Liver (tissue), 9 donors: ENCODE results near the gene CHPF2. TPM values are rescaled to one million over a fixed set of nuclear protein-coding genes. Genes with fewer than 3 reads are reported as not detected.

ENCODE experiments used
- DNase-seq: peaks from one replicate; pipeline ENCODE4 v3.0.0-alpha.2; 2017; ENCODE audit warnings: low spot score
- H3K27ac ChIP-seq, 2 donors: one replicate each; pipeline ENCODE4 v1.7.0; 2013; ENCODE audit warnings: inconsistent platforms in 2 of 2, low read length in 2 of 2, control low read depth in 1 of 2, low read depth in 1 of 2, mild to moderate bottlenecking in 1 of 2
- H3K27me3 ChIP-seq, 4 donors: one replicate each; pipeline versions ENCODE4 v1.6.1 to v1.7.0; 2013; ENCODE audit warnings: low read length in 3 of 4, inconsistent platforms in 1 of 4, mild to moderate bottlenecking in 1 of 4, moderate library complexity in 1 of 4; ENCODE audit not compliant: control insufficient read depth in 4 of 4, insufficient read depth in 4 of 4
- H3K36me3 ChIP-seq, 4 donors: one replicate each; pipeline versions ENCODE4 v1.6.1 to v1.7.0; 2013; ENCODE audit warnings: low read length in 3 of 4, mild to moderate bottlenecking in 3 of 4, low read depth in 1 of 4, moderate library complexity in 1 of 4; ENCODE audit not compliant: control insufficient read depth in 4 of 4, insufficient read depth in 3 of 4
- H3K4me1 ChIP-seq, 4 donors: one replicate each; pipeline versions ENCODE4 v1.6.1 to v1.7.0; 2013; ENCODE audit warnings: low read length in 3 of 4, mild to moderate bottlenecking in 3 of 4, moderate library complexity in 1 of 4; ENCODE audit not compliant: control insufficient read depth in 4 of 4, insufficient read depth in 4 of 4
- H3K4me3 ChIP-seq, 3 donors: one replicate each; pipeline versions ENCODE4 v1.6.1 to v1.7.0; 2013; ENCODE audit warnings: low read length in 3 of 3, control low read depth in 1 of 3, low read depth in 1 of 3, mild to moderate bottlenecking in 1 of 3
- H3K9ac ChIP-seq, 2 donors: one replicate each; pipeline ENCODE4 v1.7.0; 2013; ENCODE audit warnings: low read length in 2 of 2, mild to moderate bottlenecking in 2 of 2, moderate library complexity in 2 of 2, control low read depth in 1 of 2, low read depth in 1 of 2
- H3K9me3 ChIP-seq, 4 donors: one replicate each; pipeline versions ENCODE4 v1.6.1 to v1.7.0; 2013; ENCODE audit warnings: low read length in 3 of 4; ENCODE audit not compliant: control insufficient read depth in 4 of 4
- EGR1 ChIP-seq, 2 donors: IDR thresholded peaks; 2 replicates each; pipeline ENCODE4 v1.6.1; 2016 to 2018; ENCODE audit warnings: antibody characterized with exemption in 2 of 2, low read depth in 2 of 2
- FOXA1 ChIP-seq: IDR thresholded peaks from 2 replicates; pipeline ENCODE4 v1.6.1; 2016; ENCODE audit warnings: antibody characterized with exemption
- FOXA2 ChIP-seq: IDR thresholded peaks from 2 replicates; pipeline ENCODE4 v1.6.1; 2016; ENCODE audit warnings: antibody characterized with exemption
- GABPA ChIP-seq, 2 donors: IDR thresholded peaks in 1 of 2; conservative IDR thresholded peaks in 1 of 2; 2 replicates each; pipeline ENCODE4 v1.6.1; 2016; ENCODE audit warnings: antibody characterized with exemption in 2 of 2, mild to moderate bottlenecking in 1 of 2, moderate library complexity in 1 of 2
- HNF4A ChIP-seq, 2 donors: conservative IDR thresholded peaks; 2 replicates each; pipeline ENCODE4 v1.6.1; 2016; ENCODE audit warnings: antibody characterized with exemption in 2 of 2, mild to moderate bottlenecking in 2 of 2
- HNF4G ChIP-seq: IDR thresholded peaks from 2 replicates; pipeline ENCODE4 v1.6.1; 2016; ENCODE audit warnings: antibody characterized with exemption
- JUND ChIP-seq, 2 donors: IDR thresholded peaks; 2 replicates each; pipeline ENCODE4 v1.6.1; 2016; ENCODE audit warnings: antibody characterized with exemption in 2 of 2
- NR2F2 ChIP-seq: IDR thresholded peaks from 2 replicates; pipeline ENCODE4 v1.6.1; 2016; ENCODE audit warnings: antibody characterized with exemption
- RAD21 ChIP-seq, 2 donors: IDR thresholded peaks; 2 replicates each; pipeline ENCODE4 v1.6.1; 2016; ENCODE audit warnings: antibody characterized with exemption in 2 of 2, mild to moderate bottlenecking in 2 of 2
- RXRA ChIP-seq, 2 donors: IDR thresholded peaks; 2 replicates each; pipeline ENCODE4 v1.6.1; 2017 to 2018; ENCODE audit warnings: antibody characterized with exemption in 2 of 2, mild to moderate bottlenecking in 1 of 2
- SP1 ChIP-seq: IDR thresholded peaks from 2 replicates; pipeline ENCODE4 v1.6.1; 2018; ENCODE audit warnings: antibody characterized with exemption, mild to moderate bottlenecking
- TAF1 ChIP-seq: conservative IDR thresholded peaks from 2 replicates; pipeline ENCODE4 v1.6.1; 2016; ENCODE audit warnings: antibody characterized with exemption, mild to moderate bottlenecking
- YY1 ChIP-seq: IDR thresholded peaks from 2 replicates; pipeline ENCODE4 v1.6.1; 2016; ENCODE audit warnings: antibody characterized with exemption, mild to moderate bottlenecking
- WGBS: extraction: QIAGEN DNeasy Blood & Tissue Kit; methylation state at CpG from one replicate; pipeline ENCODE4 v1.1.7; 2013; 5-methylcytosine and 5-hydroxymethylcytosine counted together
- polyA plus RNA-seq, 2 donors: library from polyadenylated mRNA; stranded (reverse) in 1 of 2; unstranded in 1 of 2; fragments of 200-250 nt in 1 of 2; fragments of >200 nt in 1 of 2; fragmentation: Nextera tagmentation in 1 of 2; extraction: Ambion mirVana in 1 of 2; gene quantifications; one replicate each; pipeline versions ENCODE4 v1.2.1 to v1.2.3, GENCODE V29; 2013 to 2015
- total RNA-seq, 2 donors: library from RNA; depleted of rRNA; stranded (reverse); fragments of >200 nt; gene quantifications; one replicate each; pipeline ENCODE4 v1.2.3, GENCODE V29; 2014
- TF ChIP-seq, protein P1 (sequence below): IDR thresholded peaks from 2 replicates; pipeline ENCODE4 v1.6.1; 2016; ENCODE audit warnings: antibody characterized with exemption, mild to moderate bottlenecking
- TF ChIP-seq, protein P2 (sequence below): fragments of 150-350 bp; IDR thresholded peaks from 2 replicates; pipeline ENCODE4 v1.5.1; 2017; ENCODE audit warnings: improper control_type of control experiment, low read depth, low read length; ENCODE audit not compliant: missing input control
- TF ChIP-seq, protein P3 (sequence below): IDR thresholded peaks from 2 replicates; pipeline ENCODE4 v1.6.1; 2016; ENCODE audit warnings: antibody characterized with exemption
- TF ChIP-seq, protein P4 (sequence below): IDR thresholded peaks from 2 replicates; pipeline ENCODE4 v1.6.1; 2016; ENCODE audit warnings: antibody characterized with exemption
- TF ChIP-seq, protein P5 (sequence below): IDR thresholded peaks from 2 replicates; pipeline ENCODE4 v1.6.1; 2016; ENCODE audit warnings: antibody characterized with exemption
- donor health status: healthy.
- donor health status: healthy.
- donor health status: healthy.
- donor health status: healthy.
- donor health status: healthy.

Gene CHPF2
- total and polyA plus RNA-seq, 4 donors, result 4.1 to 19.7 (median 18.1) TPM

DNA sequence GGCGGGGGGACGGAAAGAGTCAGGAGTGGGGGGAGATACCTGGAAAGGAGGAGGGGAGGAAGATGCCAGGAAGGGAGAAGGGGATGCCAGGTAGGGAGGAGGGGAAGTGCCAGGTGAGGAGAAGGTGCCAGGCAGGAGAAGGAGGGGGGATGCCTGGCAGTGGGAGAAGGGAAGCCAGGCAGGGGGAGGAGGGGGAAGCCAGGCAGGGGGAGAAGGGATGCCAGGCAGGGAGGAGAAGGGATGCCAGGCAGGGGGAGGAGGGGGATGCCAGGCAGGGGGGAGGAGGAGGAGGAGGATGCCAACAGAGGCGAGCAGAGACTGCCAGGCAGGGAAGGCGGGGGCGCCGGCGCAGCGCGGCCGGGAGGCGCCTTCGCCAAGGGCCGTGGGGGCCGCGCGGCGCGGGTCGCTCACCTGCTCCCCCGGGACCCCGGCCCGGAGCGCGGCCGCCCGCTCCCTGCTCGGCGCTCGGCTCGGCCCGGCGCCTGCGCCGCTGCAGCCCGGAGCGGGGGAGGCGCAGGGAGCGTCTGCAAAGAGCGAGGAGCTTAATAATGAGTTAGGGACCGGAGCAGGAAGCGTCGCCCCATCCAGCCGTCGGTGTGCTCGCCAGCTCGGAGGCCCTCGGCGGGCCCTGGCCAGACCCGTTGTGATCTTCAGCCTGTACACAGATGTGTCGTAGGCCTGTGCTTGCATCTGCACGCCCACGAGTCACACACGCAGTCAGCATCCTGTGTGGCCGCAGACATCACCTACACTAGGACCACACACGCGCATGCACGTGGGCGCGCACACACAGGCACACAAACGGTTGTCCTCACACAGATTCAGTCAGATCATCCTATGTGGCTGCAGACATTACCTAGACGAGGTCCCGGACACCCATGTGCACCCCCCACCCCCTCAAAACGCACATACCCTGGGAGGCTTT is 44.6 kb downstream of the CHPF2 start:
- Histone ChIP-seq H3K4me3 (peak overlapping the region in 1 of 3 donors; percentile 63), H3K9ac (no peak overlapping the region), H3K9me3 (no peaks in the 10 kb centered on the region), H3K27ac (no peak overlapping the region), H3K4me1 (peaks cover 0 to 6% (median 0%) of the 10 kb centered on the region in 4 donors), H3K36me3 (no peaks in the 10 kb centered on the region), H3K27me3 (peaks cover 0 to 4% (median 0%) of the 10 kb centered on the region in 4 donors)
- TF ChIP-seq FOXA2, result no peak
- TF ChIP-seq HNF4G, result no peak
- TF ChIP-seq, protein P1, sequence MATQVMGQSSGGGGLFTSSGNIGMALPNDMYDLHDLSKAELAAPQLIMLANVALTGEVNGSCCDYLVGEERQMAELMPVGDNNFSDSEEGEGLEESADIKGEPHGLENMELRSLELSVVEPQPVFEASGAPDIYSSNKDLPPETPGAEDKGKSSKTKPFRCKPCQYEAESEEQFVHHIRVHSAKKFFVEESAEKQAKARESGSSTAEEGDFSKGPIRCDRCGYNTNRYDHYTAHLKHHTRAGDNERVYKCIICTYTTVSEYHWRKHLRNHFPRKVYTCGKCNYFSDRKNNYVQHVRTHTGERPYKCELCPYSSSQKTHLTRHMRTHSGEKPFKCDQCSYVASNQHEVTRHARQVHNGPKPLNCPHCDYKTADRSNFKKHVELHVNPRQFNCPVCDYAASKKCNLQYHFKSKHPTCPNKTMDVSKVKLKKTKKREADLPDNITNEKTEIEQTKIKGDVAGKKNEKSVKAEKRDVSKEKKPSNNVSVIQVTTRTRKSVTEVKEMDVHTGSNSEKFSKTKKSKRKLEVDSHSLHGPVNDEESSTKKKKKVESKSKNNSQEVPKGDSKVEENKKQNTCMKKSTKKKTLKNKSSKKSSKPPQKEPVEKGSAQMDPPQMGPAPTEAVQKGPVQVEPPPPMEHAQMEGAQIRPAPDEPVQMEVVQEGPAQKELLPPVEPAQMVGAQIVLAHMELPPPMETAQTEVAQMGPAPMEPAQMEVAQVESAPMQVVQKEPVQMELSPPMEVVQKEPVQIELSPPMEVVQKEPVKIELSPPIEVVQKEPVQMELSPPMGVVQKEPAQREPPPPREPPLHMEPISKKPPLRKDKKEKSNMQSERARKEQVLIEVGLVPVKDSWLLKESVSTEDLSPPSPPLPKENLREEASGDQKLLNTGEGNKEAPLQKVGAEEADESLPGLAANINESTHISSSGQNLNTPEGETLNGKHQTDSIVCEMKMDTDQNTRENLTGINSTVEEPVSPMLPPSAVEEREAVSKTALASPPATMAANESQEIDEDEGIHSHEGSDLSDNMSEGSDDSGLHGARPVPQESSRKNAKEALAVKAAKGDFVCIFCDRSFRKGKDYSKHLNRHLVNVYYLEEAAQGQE, result no peak
- no peak for TF ChIP-seq HNF4A (conservative IDR thresholded peaks at IDR 0.05)
- no peak for TF ChIP-seq NR2F2
- TF ChIP-seq JUND (IDR thresholded peaks at IDR 0.05), result no peak
- TF ChIP-seq, protein P2, sequence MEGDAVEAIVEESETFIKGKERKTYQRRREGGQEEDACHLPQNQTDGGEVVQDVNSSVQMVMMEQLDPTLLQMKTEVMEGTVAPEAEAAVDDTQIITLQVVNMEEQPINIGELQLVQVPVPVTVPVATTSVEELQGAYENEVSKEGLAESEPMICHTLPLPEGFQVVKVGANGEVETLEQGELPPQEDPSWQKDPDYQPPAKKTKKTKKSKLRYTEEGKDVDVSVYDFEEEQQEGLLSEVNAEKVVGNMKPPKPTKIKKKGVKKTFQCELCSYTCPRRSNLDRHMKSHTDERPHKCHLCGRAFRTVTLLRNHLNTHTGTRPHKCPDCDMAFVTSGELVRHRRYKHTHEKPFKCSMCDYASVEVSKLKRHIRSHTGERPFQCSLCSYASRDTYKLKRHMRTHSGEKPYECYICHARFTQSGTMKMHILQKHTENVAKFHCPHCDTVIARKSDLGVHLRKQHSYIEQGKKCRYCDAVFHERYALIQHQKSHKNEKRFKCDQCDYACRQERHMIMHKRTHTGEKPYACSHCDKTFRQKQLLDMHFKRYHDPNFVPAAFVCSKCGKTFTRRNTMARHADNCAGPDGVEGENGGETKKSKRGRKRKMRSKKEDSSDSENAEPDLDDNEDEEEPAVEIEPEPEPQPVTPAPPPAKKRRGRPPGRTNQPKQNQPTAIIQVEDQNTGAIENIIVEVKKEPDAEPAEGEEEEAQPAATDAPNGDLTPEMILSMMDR, result no peak
- no peak for TF ChIP-seq TAF1
- TF ChIP-seq, protein P3, sequence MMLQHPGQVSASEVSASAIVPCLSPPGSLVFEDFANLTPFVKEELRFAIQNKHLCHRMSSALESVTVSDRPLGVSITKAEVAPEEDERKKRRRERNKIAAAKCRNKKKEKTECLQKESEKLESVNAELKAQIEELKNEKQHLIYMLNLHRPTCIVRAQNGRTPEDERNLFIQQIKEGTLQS, result no peak
- TF ChIP-seq RAD21 (IDR thresholded peaks at IDR 0.05), result no peak
- no peak for TF ChIP-seq FOXA1
- no peak for TF ChIP-seq SP1
- TF ChIP-seq YY1, result no peak
- TF ChIP-seq, protein P4, sequence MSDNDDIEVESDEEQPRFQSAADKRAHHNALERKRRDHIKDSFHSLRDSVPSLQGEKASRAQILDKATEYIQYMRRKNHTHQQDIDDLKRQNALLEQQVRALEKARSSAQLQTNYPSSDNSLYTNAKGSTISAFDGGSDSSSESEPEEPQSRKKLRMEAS, result no peak
- TF ChIP-seq GABPA (IDR thresholded peaks at IDR 0.05 in 1 of 2, conservative IDR thresholded peaks at IDR 0.05 in 1 of 2), result no peak
- no peak for TF ChIP-seq RXRA (IDR thresholded peaks at IDR 0.05)
- no peak for TF ChIP-seq EGR1 (IDR thresholded peaks at IDR 0.05; ENCODE audit: low read depth in 2 of 2)
- TF ChIP-seq, protein P5, sequence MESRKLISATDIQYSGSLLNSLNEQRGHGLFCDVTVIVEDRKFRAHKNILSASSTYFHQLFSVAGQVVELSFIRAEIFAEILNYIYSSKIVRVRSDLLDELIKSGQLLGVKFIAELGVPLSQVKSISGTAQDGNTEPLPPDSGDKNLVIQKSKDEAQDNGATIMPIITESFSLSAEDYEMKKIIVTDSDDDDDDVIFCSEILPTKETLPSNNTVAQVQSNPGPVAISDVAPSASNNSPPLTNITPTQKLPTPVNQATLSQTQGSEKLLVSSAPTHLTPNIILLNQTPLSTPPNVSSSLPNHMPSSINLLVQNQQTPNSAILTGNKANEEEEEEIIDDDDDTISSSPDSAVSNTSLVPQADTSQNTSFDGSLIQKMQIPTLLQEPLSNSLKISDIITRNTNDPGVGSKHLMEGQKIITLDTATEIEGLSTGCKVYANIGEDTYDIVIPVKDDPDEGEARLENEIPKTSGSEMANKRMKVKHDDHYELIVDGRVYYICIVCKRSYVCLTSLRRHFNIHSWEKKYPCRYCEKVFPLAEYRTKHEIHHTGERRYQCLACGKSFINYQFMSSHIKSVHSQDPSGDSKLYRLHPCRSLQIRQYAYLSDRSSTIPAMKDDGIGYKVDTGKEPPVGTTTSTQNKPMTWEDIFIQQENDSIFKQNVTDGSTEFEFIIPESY, result no peak
- WGBS, result 6% methylated on average over 63 of the region's 63 CpGs
- no peak for DNase-seq
